Stimulated activated naive CD8-positive, alpha-beta T cell treated with anti-CD3 and anti-CD28 coated beads, Interleukin-15, Interleukin-2, amounts not matched to agents 100 ng/mL and 50 ng/mL, for 24 hours (primary cell): ENCODE results near the gene ZNF17.

ENCODE experiments used
- H3K27ac Mint-ChIP-seq: one replicate; pipeline ENCODE4 v1.8.0; 2021; ENCODE audit warnings: mild to moderate bottlenecking, mixed read lengths
- H3K27me3 Mint-ChIP-seq: one replicate; pipeline ENCODE4 v1.8.0; 2021; ENCODE audit warnings: mixed read lengths
- H3K36me3 Mint-ChIP-seq: one replicate; pipeline ENCODE4 v1.8.0; 2021; ENCODE audit warnings: low read depth, mixed read lengths
- H3K4me1 Mint-ChIP-seq: one replicate; pipeline ENCODE4 v1.8.0; 2021; ENCODE audit warnings: low read depth, mixed read lengths
- H3K4me3 Mint-ChIP-seq: one replicate; pipeline ENCODE4 v1.8.0; 2021; ENCODE audit warnings: mild to moderate bottlenecking, mixed read lengths
- H3K9me3 Mint-ChIP-seq: one replicate; pipeline ENCODE4 v1.8.0; 2021; ENCODE audit warnings: mixed read lengths

The ZNF17 gene

GRCh38 chr19:57395710-57396109 is 15.3 kb upstream of the ZNF17 start:
- no peak overlapping the region for H3K27ac Mint-ChIP-seq
- no peaks in the 10 kb centered on the region for H3K27me3 Mint-ChIP-seq
- peaks cover 34% of the 10 kb centered on the region for H3K9me3 Mint-ChIP-seq
- H3K36me3 Mint-ChIP-seq: peaks cover 82% of the 10 kb centered on the region
- H3K4me3 Mint-ChIP-seq: no peak overlapping the region
- peaks cover 27% of the 10 kb centered on the region for H3K4me1 Mint-ChIP-seq

- Mint-ChIP-seq H3K27me3 (no peaks in the 10 kb centered on the region), H3K4me1 (peaks cover 7% of the 10 kb centered on the region), H3K9me3 (peaks cover 43% of the 10 kb centered on the region), H3K4me3 (no peak overlapping the region), H3K27ac (no peak overlapping the region), H3K36me3 (peaks cover 82% of the 10 kb centered on the region)
Observed at GRCh38 chr19:57398868-57399267, 12.1 kb upstream of the ZNF17 start.

DNA sequence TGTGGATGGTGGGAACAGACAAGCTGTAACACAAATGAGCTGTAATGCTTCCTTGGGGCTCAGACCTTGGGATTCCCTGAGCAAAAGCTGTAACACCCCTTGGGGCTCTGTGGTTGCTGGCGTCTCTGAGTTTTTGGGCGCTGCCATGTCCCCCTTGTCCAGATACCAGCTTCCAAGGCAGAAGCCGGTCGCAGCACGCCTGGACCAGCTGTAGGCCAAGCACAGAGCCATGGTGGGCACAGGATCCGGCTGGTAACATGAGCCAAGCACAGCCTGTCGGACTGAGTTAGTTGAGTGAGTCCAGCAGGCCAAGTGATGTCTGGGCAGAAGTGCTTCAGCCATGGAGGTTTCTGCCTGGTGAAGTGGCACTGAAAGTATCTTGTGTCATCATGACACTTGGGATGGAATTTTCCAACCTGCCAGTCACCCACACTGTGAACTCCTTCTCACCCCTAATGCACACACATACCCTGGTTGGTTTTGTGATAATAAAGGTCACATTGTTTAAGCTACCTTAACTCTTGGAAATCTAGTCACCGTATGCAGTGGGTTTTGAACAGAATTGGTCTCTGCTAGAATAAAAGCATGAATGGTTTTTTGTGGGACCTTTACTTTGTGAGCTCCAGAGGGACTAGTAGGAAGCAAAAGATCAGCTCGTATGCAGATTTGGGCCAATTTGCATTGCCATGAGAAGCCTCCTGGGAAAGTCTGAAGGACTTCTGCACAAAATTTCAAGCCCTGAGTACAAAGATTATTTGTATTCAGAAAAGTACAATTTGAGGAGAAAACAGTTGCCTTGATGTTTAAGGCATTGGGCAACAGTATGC is 7.0 kb upstream of the ZNF17 start:
- H3K36me3 Mint-ChIP-seq: peaks cover 31% of the 10 kb centered on the region
- peaks cover 4% of the 10 kb centered on the region for H3K4me1 Mint-ChIP-seq
- H3K27ac Mint-ChIP-seq: no peak overlapping the region
- H3K27me3 Mint-ChIP-seq: no peaks in the 10 kb centered on the region
- H3K4me3 Mint-ChIP-seq: no peak overlapping the region
- peaks cover 17% of the 10 kb centered on the region for H3K9me3 Mint-ChIP-seq

GRCh38 chr19:57406516-57407123 is 4.3 kb upstream of the ZNF17 start:
- peaks cover 8% of the 10 kb centered on the region for H3K36me3 Mint-ChIP-seq
- H3K27ac Mint-ChIP-seq: no peak overlapping the region
- H3K4me1 Mint-ChIP-seq: peaks cover 14% of the 10 kb centered on the region
- no peak overlapping the region for H3K4me3 Mint-ChIP-seq
- H3K27me3 Mint-ChIP-seq: no peaks in the 10 kb centered on the region
- peaks cover 13% of the 10 kb centered on the region for H3K9me3 Mint-ChIP-seq

DNA sequence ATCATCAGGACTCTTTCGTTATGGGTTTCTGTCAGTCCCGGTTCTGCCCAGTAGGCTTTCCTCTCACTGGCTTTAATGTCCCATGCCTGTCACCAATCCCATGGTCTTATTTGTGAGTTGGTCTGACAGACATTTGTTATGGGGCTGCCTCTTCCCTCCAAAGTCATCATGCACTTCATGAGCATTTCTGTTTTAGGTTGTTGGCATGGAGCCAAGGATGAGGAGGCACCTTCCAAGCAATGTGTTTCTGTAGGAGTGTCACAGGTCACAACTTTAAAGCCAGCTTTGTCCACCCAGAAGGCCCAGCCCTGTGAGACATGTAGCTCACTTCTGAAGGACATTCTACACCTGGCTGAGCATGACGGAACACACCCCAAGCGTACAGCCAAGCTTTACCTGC is 8.5 kb downstream of the ZNF17 start:
- Mint-ChIP-seq H3K27ac (no peak overlapping the region), H3K9me3 (peaks cover 55% of the 10 kb centered on the region), H3K4me3 (no peak overlapping the region), H3K36me3 (peaks cover 79% of the 10 kb centered on the region), H3K4me1 (no peaks in the 10 kb centered on the region), H3K27me3 (no peaks in the 10 kb centered on the region)

- H3K36me3 Mint-ChIP-seq: peaks cover 66% of the 10 kb centered on the region
- H3K4me3 Mint-ChIP-seq: no peak overlapping the region
- no peaks in the 10 kb centered on the region for H3K4me1 Mint-ChIP-seq
- H3K27ac Mint-ChIP-seq: no peak overlapping the region
- H3K27me3 Mint-ChIP-seq: no peaks in the 10 kb centered on the region
- H3K9me3 Mint-ChIP-seq: peaks cover 48% of the 10 kb centered on the region
Observed at GRCh38 chr19:57421037-57421436, 10.1 kb downstream of the ZNF17 start.

DNA sequence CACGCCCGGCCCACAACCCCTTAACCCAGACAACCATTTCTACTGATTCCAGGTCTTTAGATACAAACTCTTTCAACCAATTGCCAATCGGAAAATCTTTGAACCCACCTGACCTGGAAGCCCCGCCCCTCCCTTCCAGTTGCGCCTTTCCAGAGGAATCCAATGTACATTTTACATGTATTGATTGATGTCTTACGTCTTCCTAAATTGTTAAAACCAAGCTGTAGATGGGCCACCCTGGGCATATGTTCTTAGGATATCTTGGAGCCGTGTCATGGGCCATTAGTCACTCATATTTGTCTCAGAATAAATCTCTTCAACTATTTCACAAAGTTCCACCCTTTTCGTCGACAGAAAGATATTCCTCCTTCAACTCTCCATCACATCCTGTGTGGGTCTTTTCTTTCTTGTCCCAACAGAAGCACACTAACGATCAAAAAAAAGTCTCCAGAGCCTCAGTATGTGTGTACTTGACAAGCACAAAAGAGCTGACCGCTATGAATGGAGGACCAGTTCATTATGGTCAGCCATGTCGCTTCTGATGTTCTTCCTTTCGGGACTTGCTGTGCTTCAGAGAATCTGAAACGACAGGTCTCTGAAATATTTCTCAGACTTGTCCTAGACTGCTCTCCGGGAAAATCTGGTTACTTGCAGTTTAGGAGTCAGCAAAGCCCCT is 23.6 kb downstream of the ZNF17 start:
- no peaks in the 10 kb centered on the region for H3K27me3 Mint-ChIP-seq
- peak overlapping the region; percentile 89 for H3K4me3 Mint-ChIP-seq
- H3K36me3 Mint-ChIP-seq: peaks cover 41% of the 10 kb centered on the region
- peak overlapping the region; percentile 96 for H3K27ac Mint-ChIP-seq
- peaks cover 28% of the 10 kb centered on the region for H3K4me1 Mint-ChIP-seq
- peaks cover 24% of the 10 kb centered on the region for H3K9me3 Mint-ChIP-seq

- Mint-ChIP-seq H3K27me3 (no peaks in the 10 kb centered on the region), H3K9me3 (peaks cover 32% of the 10 kb centered on the region), H3K27ac (peak within 1 kb of the TSS; percentile 96), H3K36me3 (peaks cover 49% of the 10 kb centered on the region), H3K4me3 (peak within 1 kb of the TSS; percentile 89), H3K4me1 (peaks cover 28% of the 10 kb centered on the region)
Observed at GRCh38 chr19:57435062-57435978, 24.4 kb downstream of the ZNF17 start, which contains the start of gene ZNF749. TSS of gene ZNF749 (plus strand) at chr19:57435325. CDS start at chr19:57435579, 254 bp downstream.

GRCh38 chr19:57436417-57436816 is 25.5 kb downstream of the ZNF17 start:
- peaks cover 59% of the 10 kb centered on the region for H3K36me3 Mint-ChIP-seq
- H3K27ac Mint-ChIP-seq: peak overlapping the region; percentile 78
- H3K9me3 Mint-ChIP-seq: peaks cover 40% of the 10 kb centered on the region
- H3K27me3 Mint-ChIP-seq: no peaks in the 10 kb centered on the region
- peak overlapping the region; percentile 89 for H3K4me3 Mint-ChIP-seq
- peaks cover 28% of the 10 kb centered on the region for H3K4me1 Mint-ChIP-seq

DNA sequence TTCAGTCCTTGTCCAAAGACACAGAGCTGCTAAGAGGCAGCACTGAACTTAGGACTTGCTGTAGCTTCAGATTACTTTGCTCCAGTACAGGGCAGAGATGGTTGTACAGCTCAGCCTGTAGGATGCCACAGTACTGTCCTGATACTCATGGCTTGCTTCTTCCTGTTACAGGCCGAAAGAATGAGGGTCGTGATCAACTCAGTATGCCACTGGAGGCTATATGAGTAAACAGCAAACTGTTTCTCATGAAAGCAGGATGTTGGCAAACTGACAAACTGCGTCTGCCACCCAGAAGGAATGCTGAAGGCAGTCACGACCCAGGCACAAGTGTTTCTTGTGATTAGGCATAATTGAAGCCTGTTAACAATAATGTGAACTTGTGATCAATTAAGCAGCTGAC is 27.0 kb downstream of the ZNF17 start:
- H3K27me3 Mint-ChIP-seq: no peaks in the 10 kb centered on the region
- peaks cover 51% of the 10 kb centered on the region for H3K9me3 Mint-ChIP-seq
- H3K27ac Mint-ChIP-seq: no peak overlapping the region
- H3K4me3 Mint-ChIP-seq: no peak overlapping the region
- peaks cover 28% of the 10 kb centered on the region for H3K4me1 Mint-ChIP-seq
- peaks cover 74% of the 10 kb centered on the region for H3K36me3 Mint-ChIP-seq

DNA sequence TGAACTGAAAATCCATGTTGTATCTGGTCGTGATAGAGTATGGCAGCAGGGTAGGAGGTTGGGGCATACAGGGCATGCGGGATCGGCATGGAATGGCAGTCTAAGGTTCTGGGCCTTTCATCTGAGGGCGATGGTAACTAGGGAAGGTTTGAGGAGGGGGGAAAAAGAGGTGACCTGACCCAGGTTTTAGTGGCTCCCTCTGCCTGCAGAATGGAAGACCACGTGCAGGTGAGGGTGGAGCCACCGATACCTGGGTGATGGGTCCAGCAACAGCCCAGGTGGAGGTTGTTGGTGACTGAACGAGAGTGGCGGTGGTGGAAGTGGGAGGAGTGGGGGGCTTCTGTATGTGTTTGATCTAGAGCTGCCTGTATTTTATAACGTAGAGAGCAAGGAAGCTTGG is 28.0 kb downstream of the ZNF17 start:
- H3K27me3 Mint-ChIP-seq: no peaks in the 10 kb centered on the region
- H3K27ac Mint-ChIP-seq: no peak overlapping the region
- peaks cover 55% of the 10 kb centered on the region for H3K9me3 Mint-ChIP-seq
- peaks cover 84% of the 10 kb centered on the region for H3K36me3 Mint-ChIP-seq
- no peak overlapping the region for H3K4me3 Mint-ChIP-seq
- H3K4me1 Mint-ChIP-seq: peaks cover 28% of the 10 kb centered on the region

GRCh38 chr19:57441979-57442752 is 31.2 kb downstream of the ZNF17 start:
- Mint-ChIP-seq H3K4me1 (peaks cover 3% of the 10 kb centered on the region), H3K27me3 (no peaks in the 10 kb centered on the region), H3K27ac (no peak overlapping the region), H3K36me3 (peaks cover 89% of the 10 kb centered on the region), H3K9me3 (peaks cover 62% of the 10 kb centered on the region), H3K4me3 (no peak overlapping the region)

- H3K9me3 Mint-ChIP-seq: peaks cover 62% of the 10 kb centered on the region
Observed at GRCh38 chr19:57443121-57443696, 32.2 kb downstream of the ZNF17 start.

More at GRCh38 chr19:57443121-57443696, 32.2 kb downstream of the ZNF17 start:
- Mint-ChIP-seq H3K27me3 (no peaks in the 10 kb centered on the region), H3K4me3 (no peak overlapping the region), H3K4me1 (peaks cover 3% of the 10 kb centered on the region), H3K27ac (no peak overlapping the region), H3K36me3 (peaks cover 82% of the 10 kb centered on the region)
